HG03439 (cell line): ENCODE measurements around the gene GRIK4.
A peak's percentile ranks its signal among the peaks of the same experiment; 100 is the strongest.

Source experiments
- ATAC-seq: cut with Tn5 transposase; IDR thresholded peaks from one replicate; pipeline ENCODE4 v1.9.1; 2021; ENCODE audit warnings: mild to moderate bottlenecking, moderate library complexity; ENCODE audit not compliant: unreplicated experiment

The GRIK4 gene

GRCh38 chr11:120694726-120695125 is 183.2 kb downstream of the GRIK4 start:
- ATAC-seq = no peak

- no peak for ATAC-seq
Observed at GRCh38 chr11:120695426-120695825, 183.9 kb downstream of the GRIK4 start.

GRCh38 chr11:120695939-120696338 is 184.4 kb downstream of the GRIK4 start:
- ATAC-seq = no peak

GRCh38 chr11:120696597-120697218 is 185.2 kb downstream of the GRIK4 start:
- no peak for ATAC-seq

- ATAC-seq = no peak
Observed at GRCh38 chr11:120698918-120699317, 187.4 kb downstream of the GRIK4 start.

- no peak for ATAC-seq
Observed at GRCh38 chr11:120702656-120703055, 191.1 kb downstream of the GRIK4 start.

GRCh38 chr11:120703358-120704152 is 192.0 kb downstream of the GRIK4 start:
- ATAC-seq = peak; percentile 59

GRCh38 chr11:120704256-120704750 is 192.8 kb downstream of the GRIK4 start:
- peak; percentile 12 for ATAC-seq

- no peak for ATAC-seq
Observed at GRCh38 chr11:120706257-120706656, 194.7 kb downstream of the GRIK4 start.

GRCh38 chr11:120707098-120707497 is 195.6 kb downstream of the GRIK4 start:
- no peak for ATAC-seq

GRCh38 chr11:120707663-120708062 is 196.1 kb downstream of the GRIK4 start:
- ATAC-seq = no peak

GRCh38 chr11:120708511-120709183 is 197.1 kb downstream of the GRIK4 start:
- no peak for ATAC-seq

GRCh38 chr11:120709808-120710207 is 198.3 kb downstream of the GRIK4 start:
- peak; percentile 95 for ATAC-seq

GRCh38 chr11:120710354-120711131 is 199.0 kb downstream of the GRIK4 start:
- ATAC-seq = peak; percentile 22

GRCh38 chr11:120712014-120712413 is 200.5 kb downstream of the GRIK4 start:
- ATAC-seq = no peak

- ATAC-seq = no peak
Observed at GRCh38 chr11:120712881-120713280, 201.3 kb downstream of the GRIK4 start.

GRCh38 chr11:120713296-120713695 is 201.7 kb downstream of the GRIK4 start:
- ATAC-seq = no peak

GRCh38 chr11:120714438-120714837 is 202.9 kb downstream of the GRIK4 start:
- no peak for ATAC-seq

- ATAC-seq = no peak
Observed at GRCh38 chr11:120715239-120715638, 203.7 kb downstream of the GRIK4 start.

- ATAC-seq = no peak
Observed at GRCh38 chr11:120717042-120717441, 205.5 kb downstream of the GRIK4 start.

- no peak for ATAC-seq
Observed at GRCh38 chr11:120717623-120718022, 206.1 kb downstream of the GRIK4 start.
